Mesendoderm (in vitro differentiated cells): ENCODE results near the gene EPHA1.

Experiments used
- DNase-seq: peaks from one replicate; pipeline ENCODE4 v3.0.0; 2013
- H2AK5ac ChIP-seq: 2 replicates; pipeline ENCODE4 v1.6.1; 2013; ENCODE audit warnings: low read length, inconsistent platforms
- H2BK120ac ChIP-seq: 2 replicates; pipeline ENCODE4 v1.6.1; 2013; ENCODE audit warnings: low read depth, mild to moderate bottlenecking, low read length, moderate library complexity, mixed read lengths
- H2BK15ac ChIP-seq: replicated peaks from 2 replicates; pipeline ENCODE4 v1.6.1; 2013; ENCODE audit warnings: low read depth, mild to moderate bottlenecking, moderate library complexity
- H2BK5ac ChIP-seq: 2 replicates; pipeline ENCODE4 v1.6.1; 2013; ENCODE audit warnings: low read length, inconsistent platforms
- H3K18ac ChIP-seq: 2 replicates; pipeline ENCODE4 v1.6.1; 2013; ENCODE audit warnings: mild to moderate bottlenecking, low read length, mixed read lengths
- H3K23ac ChIP-seq: one replicate; pipeline ENCODE4 v1.6.1; 2013; ENCODE audit warnings: low read length
- H3K27ac ChIP-seq: 2 replicates; pipeline ENCODE4 v1.5.1; 2013; ENCODE audit warnings: low read depth, mild to moderate bottlenecking, inconsistent platforms, low read length, moderate library complexity
- H3K27me3 ChIP-seq: 2 replicates; pipeline ENCODE4 v1.6.1; 2013; ENCODE audit warnings: low read length, control low read depth, mild to moderate bottlenecking, inconsistent platforms; ENCODE audit not compliant: insufficient read depth, poor library complexity
- H3K36me3 ChIP-seq: 2 replicates; pipeline ENCODE4 v1.6.1; 2013; ENCODE audit warnings: low read length, inconsistent platforms; ENCODE audit not compliant: control insufficient read depth, insufficient read depth
- H3K4ac ChIP-seq: one replicate; pipeline ENCODE4 v1.6.1; 2013; ENCODE audit warnings: low read depth, mild to moderate bottlenecking, low read length, moderate library complexity
- H3K4me1 ChIP-seq: 2 replicates; pipeline ENCODE4 v1.6.1; 2013; ENCODE audit warnings: low read depth, low read length, inconsistent platforms; ENCODE audit not compliant: control insufficient read depth
- H3K4me2 ChIP-seq: 2 replicates; pipeline ENCODE4 v1.6.1; 2013; ENCODE audit warnings: low read length
- H3K4me3 ChIP-seq: 2 replicates; pipeline ENCODE4 v1.5.1; 2013; ENCODE audit warnings: mild to moderate bottlenecking, low read length
- H3K56ac ChIP-seq: one replicate; pipeline ENCODE4 v1.6.1; 2013; ENCODE audit warnings: low read length
- H3K79me1 ChIP-seq: 2 replicates; pipeline ENCODE4 v1.6.1; 2013; ENCODE audit warnings: low read length, inconsistent platforms
- H3K79me2 ChIP-seq: 2 replicates; pipeline ENCODE4 v1.6.1; 2013; ENCODE audit warnings: mild to moderate bottlenecking, low read length; ENCODE audit not compliant: control insufficient read depth, insufficient read depth
- H3K9ac ChIP-seq: 2 replicates; pipeline ENCODE4 v1.6.1; 2013; ENCODE audit warnings: low read length, inconsistent platforms
- H4K5ac ChIP-seq: one replicate; pipeline ENCODE4 v1.6.1; 2013; ENCODE audit warnings: low read length
- H4K8ac ChIP-seq: one replicate; pipeline ENCODE4 v1.6.1; 2013; ENCODE audit warnings: low read depth, mild to moderate bottlenecking, control low read depth, low read length, moderate library complexity
- WGBS: extraction: QIAGEN DNeasy Blood & Tissue Kit; methylation state at CpG from one replicate; pipeline ENCODE4 v1.1.7; 2013; ENCODE audit warnings: low lambda C conversion rate, missing lambda C conversion rate; ENCODE audit not compliant: insufficient coverage; ENCODE audit errors: extremely low coverage; 5-methylcytosine and 5-hydroxymethylcytosine counted together

The EPHA1 gene

GRCh38 chr7:143399642-143400041 lies 9.0 kb downstream of the EPHA1 start:
- no peak overlapping the region for H2BK120ac ChIP-seq
- H3K36me3 ChIP-seq, result peaks cover 37% of the 10 kb centered on the region
- H3K27me3 ChIP-seq, result no peaks in the 10 kb centered on the region
- no peak overlapping the region for H2AK5ac ChIP-seq
- no CpG with 5 or more reads among the region's 20 CpGs for WGBS
- H3K4me3 ChIP-seq, result no peak overlapping the region
- H3K79me2 ChIP-seq, result peaks cover 8% of the 10 kb centered on the region
- H2BK15ac ChIP-seq, result no peak overlapping the region
- H3K23ac ChIP-seq, result no peak overlapping the region
- H3K56ac ChIP-seq, result no peak overlapping the region
- no peaks in the 10 kb centered on the region for H3K4me1 ChIP-seq
- no peak overlapping the region for H2BK5ac ChIP-seq
- no peak overlapping the region for H4K5ac ChIP-seq
- H3K79me1 ChIP-seq, result peaks cover 7% of the 10 kb centered on the region
- H3K27ac ChIP-seq, result no peak overlapping the region
- H3K4me2 ChIP-seq, result no peak overlapping the region
- no peak overlapping the region for H3K4ac ChIP-seq
- H3K18ac ChIP-seq, result no peak overlapping the region
- no peak overlapping the region for H4K8ac ChIP-seq
- H3K9ac ChIP-seq, result no peak overlapping the region
- DNase-seq, result no peak

DNA sequence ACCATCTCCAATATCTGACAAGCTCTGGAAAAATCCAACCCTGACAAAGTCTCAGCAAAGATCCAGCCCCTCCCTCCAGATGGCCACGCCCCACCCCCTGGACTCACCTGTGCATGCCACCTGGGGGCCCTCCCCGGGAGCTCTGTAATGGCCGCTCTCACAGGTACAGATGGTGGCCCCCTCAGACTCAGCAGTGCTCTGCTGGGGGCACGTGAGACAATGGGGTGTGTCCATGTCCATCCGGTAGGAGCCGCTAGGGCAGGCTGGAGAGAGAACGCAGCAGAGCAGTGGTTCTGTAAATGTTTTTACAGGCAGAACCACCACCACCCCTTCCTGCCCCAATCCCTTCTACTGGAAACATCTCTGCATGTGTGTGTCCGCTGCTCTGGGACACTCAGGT lies 9.5 kb downstream of the EPHA1 start:
- no peak overlapping the region for H3K23ac ChIP-seq
- peaks cover 8% of the 10 kb centered on the region for H3K79me2 ChIP-seq
- H3K18ac ChIP-seq, result no peak overlapping the region
- no peak overlapping the region for H2AK5ac ChIP-seq
- no peak overlapping the region for H3K4me3 ChIP-seq
- H3K27me3 ChIP-seq, result no peaks in the 10 kb centered on the region
- WGBS, result no CpG with 5 or more reads among the region's 8 CpGs
- no peak overlapping the region for H3K56ac ChIP-seq
- no peak overlapping the region for H2BK5ac ChIP-seq
- H4K5ac ChIP-seq, result no peak overlapping the region
- no peak overlapping the region for H3K9ac ChIP-seq
- H2BK120ac ChIP-seq, result no peak overlapping the region
- no peak for DNase-seq
- H3K27ac ChIP-seq, result no peak overlapping the region
- H3K4me2 ChIP-seq, result no peak overlapping the region
- no peaks in the 10 kb centered on the region for H3K4me1 ChIP-seq
- peaks cover 38% of the 10 kb centered on the region for H3K36me3 ChIP-seq
- peaks cover 7% of the 10 kb centered on the region for H3K79me1 ChIP-seq
- H2BK15ac ChIP-seq, result no peak overlapping the region
- no peak overlapping the region for H4K8ac ChIP-seq
- H3K4ac ChIP-seq, result no peak overlapping the region

DNA sequence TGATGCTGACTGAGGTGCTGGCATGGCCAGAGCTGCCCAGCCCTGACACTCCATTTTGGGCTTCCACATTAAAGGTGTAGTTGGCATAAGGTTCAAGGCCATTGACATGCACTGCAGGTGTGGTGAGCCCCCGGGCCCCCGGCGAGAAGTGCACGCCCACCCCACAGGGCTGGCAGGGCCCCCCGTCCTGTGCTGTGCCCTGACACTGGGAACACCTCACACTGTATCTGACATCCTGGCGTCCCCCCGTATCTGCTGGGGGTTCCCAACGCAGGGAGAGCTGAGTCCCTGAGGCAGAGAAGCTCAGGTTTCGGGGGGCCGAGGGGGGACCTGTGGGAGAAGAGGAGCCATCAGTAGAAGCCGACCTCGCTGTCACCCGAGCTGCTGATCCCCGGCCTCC lies 10.0 kb downstream of the EPHA1 start:
- no peak overlapping the region for H2AK5ac ChIP-seq
- H3K79me2 ChIP-seq, result peaks cover 8% of the 10 kb centered on the region
- no peak overlapping the region for H3K4me3 ChIP-seq
- peaks cover 7% of the 10 kb centered on the region for H3K79me1 ChIP-seq
- H2BK120ac ChIP-seq, result no peak overlapping the region
- H4K8ac ChIP-seq, result no peak overlapping the region
- no peak overlapping the region for H3K27ac ChIP-seq
- H3K4me2 ChIP-seq, result no peak overlapping the region
- peaks cover 40% of the 10 kb centered on the region for H3K36me3 ChIP-seq
- no peak overlapping the region for H3K23ac ChIP-seq
- no peak overlapping the region for H3K18ac ChIP-seq
- H3K56ac ChIP-seq, result no peak overlapping the region
- no peaks in the 10 kb centered on the region for H3K4me1 ChIP-seq
- no peak overlapping the region for H2BK15ac ChIP-seq
- no CpG with 5 or more reads among the region's 14 CpGs for WGBS
- H2BK5ac ChIP-seq, result no peak overlapping the region
- DNase-seq, result no peak
- no peak overlapping the region for H4K5ac ChIP-seq
- no peaks in the 10 kb centered on the region for H3K27me3 ChIP-seq
- H3K9ac ChIP-seq, result no peak overlapping the region
- H3K4ac ChIP-seq, result no peak overlapping the region

DNA sequence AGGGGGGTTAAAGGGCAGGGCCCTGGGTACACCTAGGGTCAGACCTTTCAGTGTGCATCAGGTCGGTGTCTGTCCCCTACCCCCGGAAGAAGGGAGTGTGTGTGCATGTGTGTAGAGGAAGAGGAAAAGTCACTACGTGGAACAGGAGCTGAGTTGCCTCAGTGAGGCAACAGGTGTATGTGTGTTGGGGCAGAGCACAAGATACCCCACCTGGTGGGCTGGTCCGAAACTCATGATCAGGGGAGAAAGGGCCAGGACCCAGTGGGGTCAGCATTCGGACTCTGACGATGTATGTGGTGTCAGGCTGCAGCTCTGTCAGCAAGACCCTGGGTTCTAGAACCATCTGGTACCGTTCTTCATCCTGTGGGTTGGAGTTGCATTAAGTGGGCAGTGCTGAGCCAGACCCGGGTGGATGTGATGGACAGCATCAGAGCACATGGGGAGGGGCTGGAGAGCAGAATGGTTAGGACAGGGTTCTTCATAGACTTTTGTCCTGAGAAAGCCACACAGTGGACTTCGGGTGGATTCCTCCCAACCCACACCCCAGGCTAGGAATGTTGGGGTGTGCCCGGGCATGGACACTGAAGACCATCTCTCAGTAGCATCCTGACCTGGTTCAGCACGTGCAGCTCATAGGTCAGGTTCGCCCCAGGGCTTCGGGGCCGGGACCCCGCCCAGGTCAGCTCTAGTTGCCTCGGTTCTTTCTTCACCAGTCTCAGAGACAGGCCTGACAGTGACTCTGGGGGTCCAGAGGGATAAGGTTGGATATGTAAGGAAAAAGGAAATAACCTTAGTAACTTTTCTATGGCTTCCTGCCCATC lies 10.7 kb downstream of the EPHA1 start:
- H2BK15ac ChIP-seq, result no peak overlapping the region

GRCh38 chr7:143396625-143397556 lies 11.8 kb downstream of the EPHA1 start:
- Histone ChIP-seq H3K27ac (no peak overlapping the region), H3K4me3 (no peak overlapping the region), H3K4me2 (no peak overlapping the region), H2AK5ac (no peak overlapping the region), H3K56ac (no peak overlapping the region), H3K79me1 (peaks cover 7% of the 10 kb centered on the region), H4K8ac (no peak overlapping the region), H2BK15ac (no peak overlapping the region), H3K36me3 (peaks cover 47% of the 10 kb centered on the region), H3K4ac (no peak overlapping the region), H4K5ac (no peak overlapping the region), H2BK5ac (no peak overlapping the region), H3K4me1 (no peaks in the 10 kb centered on the region), H3K23ac (no peak overlapping the region), H3K18ac (no peak overlapping the region), H3K9ac (no peak overlapping the region), H3K27me3 (no peaks in the 10 kb centered on the region), H2BK120ac (no peak overlapping the region), H3K79me2 (peaks cover 2% of the 10 kb centered on the region)
- DNase-seq, result no peak
- WGBS, result no CpG with 5 or more reads among the region's 28 CpGs

More for the DNA sequence above, 10.7 kb downstream of the EPHA1 start:
- H3K36me3 ChIP-seq, result peaks cover 44% of the 10 kb centered on the region
- H2AK5ac ChIP-seq, result no peak overlapping the region
- no peak overlapping the region for H3K9ac ChIP-seq
- H3K18ac ChIP-seq, result no peak overlapping the region
- H3K23ac ChIP-seq, result no peak overlapping the region
- H4K8ac ChIP-seq, result no peak overlapping the region
- no peak overlapping the region for H2BK5ac ChIP-seq
- no peak overlapping the region for H3K4me3 ChIP-seq
- H3K4ac ChIP-seq, result no peak overlapping the region
- no peak overlapping the region for H3K4me2 ChIP-seq
- H3K79me1 ChIP-seq, result peaks cover 7% of the 10 kb centered on the region
- H2BK120ac ChIP-seq, result no peak overlapping the region
- no CpG with 5 or more reads among the region's 16 CpGs for WGBS
- H3K27ac ChIP-seq, result no peak overlapping the region
- H3K79me2 ChIP-seq, result peaks cover 7% of the 10 kb centered on the region
- no peak for DNase-seq
- H3K27me3 ChIP-seq, result no peaks in the 10 kb centered on the region
- no peak overlapping the region for H4K5ac ChIP-seq
- no peaks in the 10 kb centered on the region for H3K4me1 ChIP-seq
- no peak overlapping the region for H3K56ac ChIP-seq
